ENCODE measurements around the gene ATP1A3.
"Not testable (repeated sequence)": the region's sequence is repeated elsewhere in the genome, so short reads cannot be mapped to it uniquely, and the experiment has no call there.

Gene ATP1A3

GRCh38 chr19:41993612-41994483 is at the start of gene ATP1A3:
ATP1A3 (minus strand) TSS chr19:41994230; CDS start chr19:41994076, 154 bp downstream.
- Histone ChIP-seq H3K9ac (ENCODE audit: low read length) (no peak within 1 kb of the TSS), H3K27me3 (ENCODE audit: control insufficient read depth, insufficient read depth, low read length) (peaks cover 83% of the 10 kb centered on the region)

GRCh38 chr19:42042455-42043170 is 48.6 kb upstream of the ATP1A3 start:
- Histone ChIP-seq H3K27me3 (ENCODE audit: control insufficient read depth, insufficient read depth, low read length) (no peaks in the 10 kb centered on the region), H3K36me3 (ENCODE audit: control insufficient read depth, insufficient read depth, low read length) (peaks cover 60% of the 10 kb centered on the region), H3K4me3 (ENCODE audit: low read depth, low read length) (no peak overlapping the region), H3K9me3 (ENCODE audit: control insufficient read depth, insufficient read depth, low read depth, low read length) (no peaks in the 10 kb centered on the region), H3K4me1 (ENCODE audit: control insufficient read depth, insufficient read depth, low read length) (no peaks in the 10 kb centered on the region), H3K27ac (ENCODE audit: low read depth, low read length) (no peak overlapping the region), H3K9ac (ENCODE audit: low read length) (no peak overlapping the region)

More at GRCh38 chr19:41993612-41994483, at the start of gene ATP1A3:
- Histone ChIP-seq H3K4me1 (ENCODE audit: control insufficient read depth, insufficient read depth, low read length) (peaks cover 14% of the 10 kb centered on the region), H3K27ac (ENCODE audit: low read depth, low read length) (no peak within 1 kb of the TSS), H3K36me3 (ENCODE audit: control insufficient read depth, insufficient read depth, low read length) (no peaks in the 10 kb centered on the region), H3K9me3 (ENCODE audit: control insufficient read depth, insufficient read depth, low read depth, low read length) (no peaks in the 10 kb centered on the region), H3K4me3 (ENCODE audit: low read depth, low read length) (peak within 1 kb of the TSS; percentile 64)

GRCh38 chr19:42040491-42040890 is 46.5 kb upstream of the ATP1A3 start:
- peaks cover 56% of the 10 kb centered on the region for H3K36me3 ChIP-seq (ENCODE audit: control insufficient read depth, insufficient read depth, low read length)
- H3K4me3 ChIP-seq (ENCODE audit: low read depth, low read length); H3K9ac ChIP-seq (ENCODE audit: low read length); H3K4me1 ChIP-seq (ENCODE audit: control insufficient read depth, insufficient read depth, low read length); H3K27me3 ChIP-seq (ENCODE audit: control insufficient read depth, insufficient read depth, low read length); H3K9me3 ChIP-seq (ENCODE audit: control insufficient read depth, insufficient read depth, low read depth, low read length); H3K27ac ChIP-seq (ENCODE audit: low read depth, low read length): not testable (repeated sequence)

GRCh38 chr19:42040031-42040430 is 46.0 kb upstream of the ATP1A3 start:
- Histone ChIP-seq H3K27me3 (ENCODE audit: control insufficient read depth, insufficient read depth, low read length) (no peaks in the 10 kb centered on the region), H3K27ac (ENCODE audit: low read depth, low read length) (no peak overlapping the region)

GRCh38 chr19:42038666-42039065 is 44.6 kb upstream of the ATP1A3 start:
- no peak overlapping the region for H3K9ac ChIP-seq (ENCODE audit: low read length)
- no peak overlapping the region for H3K27ac ChIP-seq (ENCODE audit: low read depth, low read length)
- H3K9me3 ChIP-seq (ENCODE audit: control insufficient read depth, insufficient read depth, low read depth, low read length) = no peaks in the 10 kb centered on the region
- H3K4me3 ChIP-seq (ENCODE audit: low read depth, low read length) = no peak overlapping the region
- no peaks in the 10 kb centered on the region for H3K4me1 ChIP-seq (ENCODE audit: control insufficient read depth, insufficient read depth, low read length)
- no peaks in the 10 kb centered on the region for H3K27me3 ChIP-seq (ENCODE audit: control insufficient read depth, insufficient read depth, low read length)
- peaks cover 49% of the 10 kb centered on the region for H3K36me3 ChIP-seq (ENCODE audit: control insufficient read depth, insufficient read depth, low read length)

More at GRCh38 chr19:42040031-42040430, 46.0 kb upstream of the ATP1A3 start:
- no peaks in the 10 kb centered on the region for H3K9me3 ChIP-seq (ENCODE audit: control insufficient read depth, insufficient read depth, low read depth, low read length)
- H3K4me3 ChIP-seq (ENCODE audit: low read depth, low read length) = no peak overlapping the region
- no peak overlapping the region for H3K9ac ChIP-seq (ENCODE audit: low read length)
- no peaks in the 10 kb centered on the region for H3K4me1 ChIP-seq (ENCODE audit: control insufficient read depth, insufficient read depth, low read length)
- H3K36me3 ChIP-seq (ENCODE audit: control insufficient read depth, insufficient read depth, low read length) = peaks cover 52% of the 10 kb centered on the region

- H3K4me3 ChIP-seq (ENCODE audit: low read depth, low read length) = no peak overlapping the region
- peaks cover 3% of the 10 kb centered on the region for H3K4me1 ChIP-seq (ENCODE audit: control insufficient read depth, insufficient read depth, low read length)
- H3K9me3 ChIP-seq (ENCODE audit: control insufficient read depth, insufficient read depth, low read depth, low read length) = no peaks in the 10 kb centered on the region
- H3K27ac ChIP-seq (ENCODE audit: low read depth, low read length) = no peak overlapping the region
- H3K27me3 ChIP-seq (ENCODE audit: control insufficient read depth, insufficient read depth, low read length) = no peaks in the 10 kb centered on the region
- H3K36me3 ChIP-seq (ENCODE audit: control insufficient read depth, insufficient read depth, low read length) = peaks cover 44% of the 10 kb centered on the region
- no peak overlapping the region for H3K9ac ChIP-seq (ENCODE audit: low read length)
These were observed 43.6 kb upstream of the ATP1A3 start for GRCh38 chr19:42037649-42038048.

GRCh38 chr19:42034640-42035391 is 40.8 kb upstream of the ATP1A3 start:
- not testable (repeated sequence) for H3K9me3 ChIP-seq (ENCODE audit: control insufficient read depth, insufficient read depth, low read depth, low read length); H3K27ac ChIP-seq (ENCODE audit: low read depth, low read length); H3K4me3 ChIP-seq (ENCODE audit: low read depth, low read length); H3K27me3 ChIP-seq (ENCODE audit: control insufficient read depth, insufficient read depth, low read length); H3K9ac ChIP-seq (ENCODE audit: low read length)
- Histone ChIP-seq H3K36me3 (ENCODE audit: control insufficient read depth, insufficient read depth, low read length) (peaks cover 29% of the 10 kb centered on the region), H3K4me1 (ENCODE audit: control insufficient read depth, insufficient read depth, low read length) (peaks cover 15% of the 10 kb centered on the region)

- H3K27me3 ChIP-seq (ENCODE audit: control insufficient read depth, insufficient read depth, low read length) = no peaks in the 10 kb centered on the region
These were observed 39.4 kb upstream of the ATP1A3 start for GRCh38 chr19:42033413-42033812.

GRCh38 chr19:42032431-42032830 is 38.4 kb upstream of the ATP1A3 start:
- peak overlapping the region; percentile 11; the same call in 1 of the 2 replicates for H3K4me3 ChIP-seq (ENCODE audit: low read depth, low read length)
- peak overlapping the region; percentile 61; the same call in 1 of the 2 replicates for H3K27ac ChIP-seq (ENCODE audit: low read depth, low read length)
- H3K9me3 ChIP-seq (ENCODE audit: control insufficient read depth, insufficient read depth, low read depth, low read length) = no peaks in the 10 kb centered on the region
- no peaks in the 10 kb centered on the region for H3K27me3 ChIP-seq (ENCODE audit: control insufficient read depth, insufficient read depth, low read length)
- peaks cover 14% of the 10 kb centered on the region; the same call in 1 of the 2 replicates for H3K36me3 ChIP-seq (ENCODE audit: control insufficient read depth, insufficient read depth, low read length)
- no peak overlapping the region for H3K9ac ChIP-seq (ENCODE audit: low read length)
- H3K4me1 ChIP-seq (ENCODE audit: control insufficient read depth, insufficient read depth, low read length) = peaks cover 20% of the 10 kb centered on the region

More at GRCh38 chr19:42033413-42033812, 39.4 kb upstream of the ATP1A3 start:
- Histone ChIP-seq H3K9ac (ENCODE audit: low read length) (no peak overlapping the region), H3K4me1 (ENCODE audit: control insufficient read depth, insufficient read depth, low read length) (peaks cover 18% of the 10 kb centered on the region), H3K4me3 (ENCODE audit: low read depth, low read length) (no peak overlapping the region), H3K9me3 (ENCODE audit: control insufficient read depth, insufficient read depth, low read depth, low read length) (no peaks in the 10 kb centered on the region), H3K27ac (ENCODE audit: low read depth, low read length) (no peak overlapping the region), H3K36me3 (ENCODE audit: control insufficient read depth, insufficient read depth, low read length) (peaks cover 20% of the 10 kb centered on the region)

- Histone ChIP-seq H3K36me3 (ENCODE audit: control insufficient read depth, insufficient read depth, low read length) (peaks cover 13% of the 10 kb centered on the region; the same call in 1 of the 2 replicates), H3K9me3 (ENCODE audit: control insufficient read depth, insufficient read depth, low read depth, low read length) (no peaks in the 10 kb centered on the region), H3K27me3 (ENCODE audit: control insufficient read depth, insufficient read depth, low read length) (no peaks in the 10 kb centered on the region), H3K4me3 (ENCODE audit: low read depth, low read length) (no peak overlapping the region), H3K9ac (ENCODE audit: low read length) (no peak overlapping the region), H3K27ac (ENCODE audit: low read depth, low read length) (no peak overlapping the region), H3K4me1 (ENCODE audit: control insufficient read depth, insufficient read depth, low read length) (peaks cover 20% of the 10 kb centered on the region)
These were observed 36.8 kb upstream of the ATP1A3 start for GRCh38 chr19:42030645-42031440.
